SIG-M5 treated with dmso at 0.1 percent for 504 hours (cell line): ENCODE results near the gene SYTL3.
A peak's percentile ranks its signal among the peaks of the same experiment; 100 is the strongest.
"Not testable (repeated sequence)": the region's sequence is repeated elsewhere in the genome, so short reads cannot be mapped to it uniquely, and the experiment has no call there.

ENCODE experiments used
- DNase-seq: peaks from one replicate; lab custom pipeline; 2025; ENCODE audit not compliant: unreplicated experiment; lab: John Stamatoyannopoulos, UW

Gene SYTL3

DNA sequence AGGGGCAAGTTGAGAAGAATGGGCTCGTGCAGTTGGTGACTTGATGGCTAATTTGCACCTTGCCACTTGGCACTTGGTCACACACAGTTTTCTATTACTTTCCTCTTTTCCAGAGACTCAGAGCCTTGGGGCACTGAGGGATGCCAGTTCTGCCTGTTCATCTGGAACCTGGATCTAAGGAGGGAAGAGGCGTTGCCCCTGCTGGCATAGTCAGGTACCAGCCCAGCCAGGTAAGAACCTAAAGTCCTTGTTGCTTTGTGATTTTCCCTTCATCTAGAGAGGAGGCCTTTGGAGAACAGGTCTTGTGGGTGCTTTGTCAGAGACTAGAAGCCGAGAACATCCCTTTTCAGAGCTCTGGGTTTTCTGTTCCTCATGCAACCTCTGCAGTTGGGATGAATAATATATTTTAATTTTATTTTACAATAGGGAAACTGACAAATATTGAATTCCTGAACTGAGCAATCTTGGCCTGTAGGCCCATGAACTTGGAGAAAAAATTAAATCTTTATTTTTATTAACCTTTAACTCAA is 11.4 kb downstream of the SYTL3 start:
- no peak for DNase-seq

DNA sequence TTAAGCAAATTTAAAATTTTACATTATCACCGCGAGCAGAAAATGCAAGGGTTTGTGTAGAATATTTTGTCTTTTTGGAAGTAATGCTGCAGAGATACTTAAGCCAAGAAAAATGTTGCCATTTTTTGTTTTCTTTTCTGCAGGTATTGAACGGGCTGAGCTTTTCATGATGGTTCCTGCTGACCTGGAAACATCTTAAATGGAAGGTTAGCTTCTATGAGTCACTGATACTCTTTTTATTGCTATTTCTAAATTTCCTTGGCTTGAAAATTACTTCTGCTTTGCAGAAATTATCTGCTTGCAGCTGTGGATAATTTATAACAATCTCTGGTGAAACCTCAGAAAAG is 12.7 kb downstream of the SYTL3 start:
- DNase-seq: no peak

DNA sequence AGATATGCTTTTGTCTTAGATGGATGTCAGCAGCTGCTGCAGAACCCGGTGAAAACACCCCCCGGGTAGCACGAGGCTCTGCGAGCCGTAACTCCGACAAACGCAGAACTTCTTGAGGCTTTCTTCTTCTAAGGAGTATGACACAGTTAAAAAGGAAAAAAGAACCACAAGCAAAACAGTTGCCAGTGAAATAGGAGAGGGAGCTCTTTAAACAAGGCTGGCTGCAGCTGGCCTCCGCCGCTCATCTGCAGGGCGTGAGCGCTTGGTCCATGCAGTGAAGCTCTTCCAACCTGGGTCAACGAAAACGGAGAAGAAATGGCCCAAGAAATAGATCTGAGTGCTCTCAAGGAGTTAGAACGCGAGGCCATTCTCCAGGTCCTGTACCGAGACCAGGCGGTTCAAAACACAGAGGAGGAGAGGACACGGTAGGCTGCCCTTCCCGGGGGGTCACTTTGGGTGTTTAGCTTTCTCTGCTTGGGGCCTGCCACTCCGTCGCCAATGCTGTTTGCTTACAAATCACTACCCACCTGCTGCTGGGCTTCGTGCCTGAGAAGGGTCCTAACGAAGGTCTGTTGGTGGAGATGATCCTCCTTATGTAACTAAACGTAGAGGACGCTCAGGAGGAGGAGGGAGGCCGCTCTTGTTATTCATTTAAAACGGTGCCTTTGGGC is 13.2 kb downstream of the SYTL3 start:
- no peak for DNase-seq

DNA sequence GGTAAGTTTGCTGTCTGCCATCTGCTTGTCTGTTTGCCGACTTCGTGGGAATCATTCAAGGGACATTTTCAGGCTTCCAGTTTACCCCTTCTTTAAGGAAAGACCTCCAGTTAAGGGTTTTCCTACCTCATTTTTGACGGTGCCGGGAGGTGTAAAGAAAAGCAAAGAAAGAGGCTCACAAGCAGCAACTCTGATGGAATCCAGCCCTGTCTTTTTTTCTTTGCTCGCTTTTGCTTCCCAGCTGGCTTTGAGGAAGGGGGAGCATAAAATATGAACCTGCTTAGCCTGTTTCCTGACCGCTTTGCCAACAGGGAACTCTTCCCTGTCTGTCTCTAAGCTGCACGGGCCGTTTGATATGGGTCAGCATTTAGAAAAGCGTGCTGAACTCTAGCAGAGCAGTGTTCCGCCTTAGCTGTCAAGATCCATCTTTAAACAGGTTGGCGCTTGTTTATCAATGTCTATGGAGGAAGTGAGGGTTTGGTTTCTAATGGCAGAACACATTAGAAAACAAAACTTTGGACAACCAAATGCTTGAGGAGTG is 13.8 kb downstream of the SYTL3 start:
- no peak for DNase-seq

DNA sequence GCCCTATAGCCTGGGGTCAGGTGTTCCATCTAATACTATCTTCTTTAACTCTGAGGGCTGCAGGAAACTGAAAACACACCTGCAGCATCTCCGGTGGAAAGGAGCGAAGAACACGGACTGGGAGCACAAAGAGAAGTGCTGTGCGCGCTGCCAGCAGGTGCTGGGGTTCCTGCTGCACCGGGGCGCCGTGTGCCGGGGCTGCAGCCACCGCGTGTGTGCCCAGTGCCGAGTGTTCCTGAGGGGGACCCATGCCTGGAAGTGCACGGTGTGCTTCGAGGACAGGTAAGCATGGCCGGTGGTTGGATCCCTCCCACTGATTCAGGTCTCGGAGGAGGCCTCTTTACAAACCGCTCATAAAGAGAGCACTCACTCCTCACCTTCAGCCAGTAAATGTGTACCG is 15.5 kb downstream of the SYTL3 start:
- no peak for DNase-seq

DNA sequence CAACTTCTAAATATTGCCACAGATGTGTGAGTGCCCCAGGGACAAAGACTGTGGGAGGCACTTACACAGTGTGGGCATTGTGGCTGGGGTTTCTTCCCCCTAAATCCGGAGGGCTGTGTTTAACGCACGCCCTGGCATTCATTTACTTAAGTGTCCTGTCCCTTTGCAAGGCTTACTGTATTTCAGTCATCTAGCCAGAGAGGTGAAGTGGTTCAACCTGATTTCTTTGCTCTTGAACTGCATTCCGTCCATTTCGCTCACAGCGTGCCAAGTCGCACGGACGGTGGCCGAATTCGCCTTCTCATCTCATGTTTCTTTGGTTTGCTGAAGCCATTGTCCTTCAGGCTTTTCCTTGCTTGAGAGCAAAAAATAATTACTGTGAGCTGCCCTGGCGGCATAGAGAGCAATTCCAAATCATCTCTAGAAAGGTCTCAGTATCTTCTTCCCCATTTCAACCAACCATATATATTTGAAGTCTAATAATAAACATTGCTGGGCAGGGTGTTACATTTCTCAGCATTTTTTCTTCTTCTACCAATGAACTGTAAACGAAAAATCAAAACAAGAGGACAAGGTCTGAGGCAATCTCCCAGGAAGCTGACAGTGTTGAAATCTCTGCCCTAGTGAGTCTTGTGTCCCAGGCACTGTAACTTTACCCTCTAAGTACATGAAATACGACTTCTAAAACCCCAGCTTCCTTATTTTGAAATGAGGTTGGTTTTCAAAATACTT is 16.9 kb downstream of the SYTL3 start:
- peak; percentile 99 for DNase-seq

DNA sequence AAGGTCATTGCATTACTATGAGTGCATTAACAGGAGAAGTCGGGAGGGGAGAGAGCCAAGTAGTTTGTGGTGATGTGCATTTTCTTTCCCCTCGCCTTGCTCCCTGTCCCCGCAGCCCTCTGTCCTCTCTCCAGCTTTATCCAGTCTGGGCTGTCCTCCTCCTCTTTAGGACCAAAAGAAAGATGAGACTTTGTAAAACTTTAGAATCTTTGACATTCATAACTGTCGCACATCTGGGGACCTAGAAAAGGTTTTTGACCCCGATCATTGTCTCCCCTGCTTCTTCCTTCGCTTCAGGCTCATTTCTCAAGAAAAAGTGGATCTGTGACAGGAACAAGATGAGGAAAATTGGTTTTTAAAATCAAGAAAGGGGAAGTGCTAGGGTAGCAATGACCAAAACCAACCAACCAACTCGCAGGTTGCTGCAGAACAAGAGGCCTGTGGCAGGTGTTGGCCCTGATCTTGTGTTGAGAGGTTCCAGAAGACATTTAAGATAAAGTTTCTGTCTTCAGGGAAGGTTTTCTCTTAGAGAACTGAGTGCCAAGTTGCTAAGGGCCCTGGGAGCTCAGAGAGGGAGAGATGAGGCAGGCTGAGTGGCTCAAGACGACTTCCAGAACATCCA is 17.6 kb downstream of the SYTL3 start:
- no peak for DNase-seq

DNA sequence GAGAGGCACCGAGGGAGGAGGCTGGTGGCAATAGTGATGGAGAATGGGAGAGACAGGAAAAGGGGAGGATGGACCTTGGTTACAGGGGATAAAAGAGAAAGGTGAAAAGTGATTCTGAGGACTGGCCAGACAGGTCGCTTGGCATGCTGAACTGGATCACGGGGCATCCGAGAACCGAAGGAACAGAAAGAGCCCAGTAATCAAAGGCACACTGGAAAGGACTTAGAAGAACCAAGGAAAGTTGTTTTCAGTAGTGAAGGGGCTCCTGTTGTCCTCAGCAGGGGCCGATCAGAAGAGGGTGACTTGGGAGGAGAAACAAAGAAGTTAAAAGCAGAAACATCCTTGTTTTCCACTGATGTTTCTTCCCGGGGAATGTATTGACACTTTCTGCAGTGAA is 18.9 kb downstream of the SYTL3 start:
- DNase-seq: no peak

DNA sequence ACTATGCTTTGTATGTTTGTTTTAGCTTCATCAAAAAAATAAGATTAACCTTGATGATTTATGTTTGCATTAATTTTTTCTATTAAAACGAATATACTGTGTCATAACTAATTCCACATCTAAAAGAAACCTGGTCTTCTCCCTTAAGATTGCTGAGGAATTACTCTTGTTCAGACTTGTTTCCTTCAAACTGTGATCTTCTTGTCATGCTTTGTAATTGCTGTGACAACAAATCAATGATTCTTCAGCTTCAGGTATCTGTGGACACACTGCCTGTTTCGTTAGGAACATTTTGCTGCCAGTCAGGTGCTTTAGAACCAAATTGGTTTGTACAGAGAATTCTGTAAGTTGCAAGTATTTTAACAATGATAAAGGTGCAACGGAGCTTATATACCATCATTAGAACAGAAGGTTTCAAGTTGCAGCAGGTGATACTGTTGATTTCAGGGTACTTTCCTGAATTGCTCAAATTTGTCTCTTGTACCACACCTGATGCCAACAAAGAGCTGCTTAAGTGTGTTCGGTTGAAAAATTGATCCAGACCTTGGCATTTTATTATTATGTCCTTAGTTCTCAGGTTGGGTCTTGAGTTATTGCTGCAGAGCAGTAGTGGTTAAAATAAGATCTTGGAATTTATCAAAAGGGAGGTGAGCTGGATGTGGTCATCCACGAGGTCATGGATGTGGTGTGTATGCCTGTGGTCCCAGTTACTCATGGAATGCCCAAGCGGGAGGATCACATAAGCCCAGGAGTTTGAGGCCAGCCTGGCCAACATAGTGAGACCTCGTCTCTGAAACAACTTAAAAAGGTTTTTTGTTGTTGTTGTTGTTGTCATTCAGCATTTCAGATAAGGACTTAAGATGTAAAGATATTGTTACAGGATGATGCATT is 19.5 kb downstream of the SYTL3 start:
- DNase-seq: no peak

DNA sequence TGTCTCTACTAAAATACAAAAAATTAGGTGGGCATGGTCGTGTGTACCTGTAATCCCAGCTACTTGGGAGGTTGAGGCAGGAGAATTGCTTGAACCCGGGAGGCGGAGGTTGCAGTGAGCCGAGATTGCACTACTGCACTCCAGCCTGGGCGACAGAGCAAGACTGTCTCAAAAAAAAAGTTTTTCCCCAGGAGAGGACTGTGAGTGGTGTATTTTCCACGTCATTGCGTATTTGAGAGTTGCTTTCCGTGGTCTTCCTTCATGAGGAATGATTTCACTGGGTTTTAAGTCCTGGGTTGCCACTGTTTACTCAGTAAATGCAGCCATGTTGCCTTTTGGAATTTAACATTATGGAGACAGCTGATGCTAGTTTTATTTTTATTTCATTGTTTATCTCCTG is 22.3 kb downstream of the SYTL3 start:
- not testable (repeated sequence) for DNase-seq

DNA sequence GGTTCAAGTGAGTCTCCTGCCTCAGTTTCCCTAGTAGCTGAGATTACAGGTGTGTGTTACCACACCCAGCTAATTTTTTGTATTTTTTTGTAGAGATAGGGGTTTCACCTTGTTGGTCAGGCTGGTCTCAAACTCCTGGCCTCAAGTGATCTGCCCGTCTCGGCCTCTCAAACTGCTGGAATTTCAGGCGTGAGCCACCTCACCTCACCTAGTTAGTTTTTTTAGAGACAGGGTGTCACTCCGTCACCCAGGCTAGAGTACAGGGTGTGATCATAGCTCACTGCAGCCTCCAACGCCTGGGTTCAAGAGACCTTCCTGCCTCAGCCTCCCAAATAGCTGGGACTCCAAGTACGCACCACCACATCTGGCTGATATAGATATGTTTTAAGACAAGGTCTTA is 22.9 kb downstream of the SYTL3 start:
- no peak for DNase-seq

DNA sequence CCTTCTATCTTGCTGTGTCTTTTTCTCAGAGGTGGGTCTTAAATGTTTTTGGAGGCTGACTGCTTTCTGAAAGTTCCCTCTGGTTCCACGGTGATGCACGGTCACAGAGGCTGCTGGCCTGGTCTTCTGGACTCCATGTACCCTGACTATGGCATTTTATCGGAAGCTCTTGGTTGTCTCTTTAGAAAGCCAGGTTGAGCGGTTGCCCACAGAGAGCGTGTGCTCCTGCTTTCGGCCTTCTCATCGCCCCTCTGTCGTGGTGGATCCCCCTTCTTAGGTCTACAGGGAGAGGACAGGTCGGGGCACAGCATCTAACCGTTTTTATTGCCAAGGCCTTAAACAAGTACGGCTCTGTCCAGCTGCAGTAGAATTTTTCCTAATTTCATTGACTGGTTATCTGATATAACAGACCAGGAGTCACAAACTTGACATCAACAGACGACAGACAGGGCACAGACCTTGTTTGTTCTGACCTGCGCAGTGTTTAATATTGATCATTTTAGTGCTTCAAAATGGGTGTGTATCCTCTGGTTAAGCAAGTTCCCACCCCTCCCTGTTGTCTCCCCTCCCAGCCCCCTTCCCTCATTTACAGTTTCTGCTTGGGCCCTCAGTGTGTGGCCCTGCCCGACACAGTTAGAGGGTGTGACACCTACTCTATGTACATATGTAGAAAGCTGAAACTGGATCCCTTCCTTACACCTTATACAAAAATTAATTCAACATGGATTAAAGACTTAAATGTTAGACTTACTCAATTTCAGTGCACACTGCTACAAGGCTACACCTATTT is 24.7 kb downstream of the SYTL3 start:
- DNase-seq: no peak

DNA sequence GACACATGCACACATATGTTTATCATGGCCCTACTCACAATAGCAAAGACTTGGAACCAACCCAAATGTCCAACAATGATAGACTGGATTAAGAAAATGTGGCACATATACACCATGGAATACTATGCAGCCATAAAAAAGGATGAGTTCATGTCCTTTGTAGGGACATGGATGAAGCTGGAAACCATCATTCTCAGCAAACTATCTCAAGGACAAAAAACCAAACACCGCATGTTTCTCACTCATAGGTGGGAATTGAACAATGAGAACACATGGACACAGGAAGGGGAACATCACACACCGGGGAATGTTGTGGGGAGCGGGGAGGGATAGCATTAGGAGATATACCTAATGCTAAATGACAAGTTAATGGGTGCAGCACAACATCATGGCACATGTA is 27.2 kb downstream of the SYTL3 start:
- DNase-seq: not testable (repeated sequence)

DNA sequence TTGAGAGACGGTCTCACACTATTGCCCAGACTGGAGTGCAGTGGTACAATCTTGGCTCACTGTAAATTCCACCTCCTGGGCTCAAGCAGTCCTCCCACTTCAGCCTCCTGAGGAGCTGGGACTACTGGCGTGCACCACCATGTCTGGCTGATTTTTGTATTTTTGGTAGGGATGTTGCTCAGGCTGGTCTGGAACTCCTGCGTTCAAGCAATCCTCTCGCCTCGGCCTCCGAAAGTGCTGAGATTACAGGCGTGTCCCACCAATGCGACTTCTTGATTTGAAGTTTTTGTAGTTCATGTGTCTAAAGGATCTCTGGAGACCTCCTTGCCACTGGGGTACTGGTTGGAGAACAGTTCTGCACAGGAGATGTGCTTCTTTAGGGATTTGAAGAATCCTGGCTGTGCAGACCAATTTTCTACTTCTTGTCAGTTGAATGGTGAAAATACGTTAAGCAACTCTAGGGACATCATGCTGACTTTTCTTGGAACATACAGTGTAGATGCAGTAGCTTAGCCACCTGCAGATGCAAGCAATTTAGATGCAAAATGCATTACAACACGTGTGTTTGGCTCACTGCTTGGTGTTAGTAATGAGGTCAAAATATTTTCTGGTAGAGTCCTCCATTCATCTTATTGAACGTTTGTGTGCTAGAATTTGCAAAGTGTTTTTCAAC is 28.2 kb downstream of the SYTL3 start:
- DNase-seq: no peak

DNA sequence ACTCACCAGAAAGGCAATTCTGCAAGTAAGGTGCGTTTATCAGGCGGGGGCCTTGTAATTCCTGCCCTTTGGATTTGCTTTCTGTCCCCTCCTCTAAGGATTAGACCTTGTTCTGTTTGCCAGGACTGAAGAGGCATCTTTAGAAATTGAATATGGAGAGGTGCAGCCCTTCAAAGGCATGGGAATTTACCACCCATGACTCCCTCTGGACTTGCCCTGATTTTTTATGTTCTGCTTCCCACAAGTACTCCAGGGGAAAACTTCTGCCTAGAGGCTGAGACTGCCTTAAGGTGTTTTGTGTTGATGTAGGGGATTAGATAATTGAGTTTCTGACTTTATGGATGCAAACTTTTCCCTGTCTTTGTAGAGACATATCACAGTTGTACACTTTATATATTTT is 30.2 kb downstream of the SYTL3 start:
- no peak for DNase-seq

DNA sequence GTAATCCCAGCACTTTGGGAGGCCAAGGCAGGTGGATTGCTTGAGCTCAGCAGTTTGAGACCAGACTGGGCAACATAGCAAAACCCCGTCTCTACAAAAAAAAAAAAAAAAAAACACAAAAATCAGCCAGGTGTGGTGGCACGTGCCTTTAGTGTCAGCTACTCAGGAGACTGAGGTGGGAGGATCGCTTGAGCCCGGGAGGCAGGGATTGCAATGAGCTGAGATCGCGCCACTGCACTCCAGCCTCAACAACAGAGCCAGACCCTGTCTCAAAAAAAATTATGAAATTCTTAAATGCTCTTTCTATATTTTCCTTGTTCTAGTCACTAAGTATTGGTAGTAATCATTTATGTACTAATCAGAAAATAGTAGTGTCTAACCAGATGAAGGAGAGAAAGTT is 30.6 kb downstream of the SYTL3 start:
- DNase-seq: no peak

DNA sequence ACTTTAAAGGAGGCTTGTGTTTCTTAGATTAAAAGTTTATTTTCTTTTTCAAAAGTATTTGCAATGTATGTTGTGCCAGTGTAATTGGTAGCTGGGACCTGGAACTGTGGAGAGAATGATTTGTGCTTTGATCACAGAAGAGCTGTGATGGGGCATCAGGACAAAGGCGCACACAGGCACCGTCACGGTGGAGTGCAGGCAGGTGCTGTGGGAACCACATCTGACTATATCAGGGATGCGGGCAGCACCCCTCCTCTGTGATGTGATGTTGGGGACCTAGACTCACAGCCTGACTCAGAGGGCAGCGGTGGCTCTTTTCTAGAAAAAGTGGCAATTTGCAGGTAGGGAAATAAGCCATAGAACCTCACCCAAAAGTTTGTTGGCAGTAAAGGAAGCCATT is 34.5 kb downstream of the SYTL3 start:
- no peak for DNase-seq

DNA sequence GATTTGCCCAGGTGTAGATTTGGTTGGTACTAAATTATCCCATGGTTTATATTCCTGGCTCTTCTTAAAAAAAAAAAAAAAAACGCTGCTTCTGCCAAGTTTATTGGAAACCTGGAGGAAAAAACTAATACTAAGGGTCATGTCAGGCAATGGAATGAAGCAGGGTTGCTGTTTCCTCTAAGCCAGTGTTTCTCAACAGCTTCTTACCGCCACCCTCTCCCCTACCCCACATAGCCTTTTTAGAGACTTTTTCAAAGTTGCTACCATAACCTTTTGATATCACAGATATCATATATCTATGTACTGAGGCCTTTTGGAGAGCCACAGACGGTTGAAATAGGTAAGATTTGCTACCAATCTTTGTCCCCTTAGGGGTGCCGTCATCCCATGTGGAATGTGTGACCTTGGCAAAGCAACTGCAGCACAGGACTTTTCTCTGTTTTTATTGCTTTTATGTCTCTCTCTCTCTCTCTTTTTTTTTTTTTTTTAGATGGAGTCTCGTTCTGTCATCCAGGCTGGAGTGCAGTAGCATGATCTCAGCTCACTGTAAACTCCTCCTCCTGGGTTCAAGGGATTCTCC is 35.0 kb downstream of the SYTL3 start:
- DNase-seq: no peak

DNA sequence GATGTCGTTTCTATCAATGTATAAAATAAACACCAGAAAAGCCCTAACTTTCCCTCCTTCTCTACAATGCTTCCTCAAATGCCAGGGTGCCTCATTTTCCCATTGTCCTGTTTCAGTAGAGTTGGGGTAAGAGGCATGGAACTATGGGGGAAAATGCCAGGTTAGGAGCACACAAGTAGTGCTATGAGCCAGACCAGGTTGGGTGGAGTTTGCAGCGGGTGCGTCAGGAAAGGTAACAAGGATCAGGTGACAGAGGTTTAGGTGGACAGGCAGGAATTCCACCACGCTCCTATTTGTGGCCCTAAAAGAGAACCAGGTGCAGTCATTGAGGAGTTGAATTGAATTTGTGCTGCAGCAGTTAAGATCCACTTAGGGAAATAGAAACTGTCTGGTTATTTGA is 36.5 kb downstream of the SYTL3 start:
- no peak for DNase-seq
